PC-9 (cell line): Measurements from ENCODE around the gene ADAMTSL2. TPM values are rescaled to one million over a fixed set of nuclear protein-coding genes. Genes with fewer than 3 reads are reported as not detected.

Source experiments
- BruUV-seq: library from RNA; stranded (reverse); fragments of 400-500 nt; replicated peaks from 2 replicates; lab custom pipeline; 2021; lab: Mats Ljungman, UMichigan
- CTCF ChIA-PET: fragments of 300-600 bp; sonication (Branson Sonifier 250); formaldehyde crosslinking; loops from one replicate; lab custom pipeline; 2022; ENCODE audit warnings: antibody characterized with exemption; lab: Charles Lee
- POLR2A ChIA-PET: fragments of 300-600 bp; sonication (Branson Sonifier 250); formaldehyde crosslinking; loops from one replicate; lab custom pipeline; 2022; ENCODE audit warnings: antibody characterized with exemption; ENCODE audit not compliant: unreplicated experiment; lab: Charles Lee
- DNase-seq, 2 experiments: peaks; one replicate each; pipeline versions ENCODE4 v3.0.0 to v3.0.0-alpha.2; 2015 to 2022; ENCODE audit warnings: mixed read lengths in 1 of 2
- H2AFZ ChIP-seq: fragments of 200-600 bp; sonication (generic); 2 replicates; pipeline ENCODE4 v1.8.1; 2017; ENCODE audit warnings: antibody characterized with exemption
- H3F3A ChIP-seq: fragments of 200-600 bp; sonication (generic); 2 replicates; pipeline ENCODE4 v1.8.1; 2017; ENCODE audit warnings: antibody characterized with exemption, mild to moderate bottlenecking, low read depth; ENCODE audit not compliant: insufficient read depth
- H3K27ac ChIP-seq: fragments of 200-600 bp; sonication (generic); 2 replicates; pipeline ENCODE4 v1.6.1; 2016; ENCODE audit warnings: mixed run types
- H3K27me3 ChIP-seq: fragments of 200-600 bp; sonication (generic); 2 replicates; pipeline ENCODE4 v1.6.1; 2016; ENCODE audit warnings: low read depth, mixed run types; ENCODE audit not compliant: insufficient read depth
- H3K36me3 ChIP-seq: fragments of 200-600 bp; sonication (generic); 2 replicates; pipeline ENCODE4 v1.6.1; 2016; ENCODE audit warnings: low read depth, mixed run types
- H3K4me1 ChIP-seq: fragments of 200-600 bp; sonication (generic); replicated peaks from 2 replicates; pipeline ENCODE4 v1.6.1; 2016; ENCODE audit warnings: mixed run types; ENCODE audit not compliant: insufficient read depth
- H3K4me2 ChIP-seq: fragments of 200-600 bp; sonication (generic); 2 replicates; pipeline ENCODE4 v1.6.1; 2017; ENCODE audit warnings: mixed run types
- H3K4me3 ChIP-seq: fragments of 200-600 bp; sonication (generic); 2 replicates; pipeline ENCODE4 v1.6.1; 2016; ENCODE audit warnings: mixed run types
- H3K79me2 ChIP-seq: fragments of 200-600 bp; sonication (generic); 2 replicates; pipeline ENCODE4 v1.6.1; 2017; ENCODE audit warnings: low read depth, mixed run types
- H3K9me2 ChIP-seq: fragments of 200-600 bp; sonication (generic); 2 replicates; pipeline ENCODE4 v1.8.1; 2017; ENCODE audit warnings: mild to moderate bottlenecking; ENCODE audit not compliant: insufficient read depth
- H3K9me3 ChIP-seq: fragments of 200-600 bp; sonication (generic); 2 replicates; pipeline ENCODE4 v1.8.1; 2016; ENCODE audit warnings: low read depth; ENCODE audit not compliant: insufficient read depth
- H4K20me1 ChIP-seq: fragments of 200-600 bp; sonication (generic); 2 replicates; pipeline ENCODE4 v1.8.1; 2017; ENCODE audit not compliant: insufficient read depth
- EZH2 ChIP-seq: fragments of 200-600 bp; sonication (generic); IDR thresholded peaks from 2 replicates; pipeline ENCODE4 v1.8.0; 2017; ENCODE audit warnings: antibody characterized with exemption, low read depth
- intact Hi-C: fragments of 100-400 bp; cut with micrococcal nuclease; formaldehyde crosslinking; loops from one replicate; pipeline ENCODE4 v1.10.0; 2022; ENCODE audit not compliant: unreplicated experiment
- total RNA-seq: library from RNA; stranded (reverse); gene quantifications from 2 replicates; pipeline ENCODE4 v1.2.3, GENCODE V29; 2021
- TF ChIP-seq, protein P1 (sequence below): fragments of 200-600 bp; sonication (generic); conservative IDR thresholded peaks from 2 replicates; pipeline ENCODE4 v1.6.1; 2017; ENCODE audit warnings: mixed run types, antibody characterized with exemption, mild to moderate bottlenecking, moderate library complexity

ADAMTSL2 gene
- total RNA-seq, 1 experiment from 2014 or later: 0.39 TPM

DNA sequence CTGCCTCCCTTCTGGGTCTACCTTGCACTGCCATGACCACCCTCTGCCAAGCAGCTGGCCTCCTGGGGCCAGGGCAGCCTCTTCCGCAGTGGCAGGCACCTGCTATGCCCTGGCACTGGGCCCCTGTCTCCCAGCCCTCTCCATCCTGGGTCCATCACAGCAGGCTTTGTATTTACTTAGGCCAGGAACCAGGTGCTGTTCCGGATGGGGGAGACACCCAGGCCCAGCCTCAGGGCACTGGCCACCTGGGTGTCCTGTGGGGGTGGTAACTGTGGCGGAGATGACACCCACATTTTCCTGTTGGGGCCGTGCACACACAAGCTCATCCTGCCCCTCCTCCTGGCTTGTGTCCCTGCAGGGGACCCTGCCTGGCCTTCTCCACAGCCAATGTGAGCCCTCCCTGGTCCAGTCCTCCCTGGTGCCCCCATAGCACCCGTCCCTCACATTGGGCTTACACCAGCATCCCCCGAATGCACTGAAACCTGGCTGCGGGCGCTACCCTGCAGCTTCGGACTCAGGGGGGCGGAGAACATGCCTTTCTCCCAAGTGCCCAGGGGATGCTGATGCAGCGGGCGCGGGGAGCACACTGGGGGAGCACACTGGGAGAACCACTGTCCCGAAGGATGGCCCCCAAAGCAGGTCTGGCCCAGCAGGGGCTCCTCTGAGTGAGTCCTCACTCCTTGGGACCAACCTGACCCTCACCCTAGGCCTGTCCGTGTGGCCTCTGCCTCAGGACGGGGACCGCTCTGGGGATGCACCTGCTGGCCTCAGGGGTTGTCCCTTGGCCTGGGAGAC lies 56.8 kb downstream of the ADAMTSL2 start:
- Histone ChIP-seq H4K20me1 (no peaks in the 10 kb centered on the region), H3K4me2 (no peak overlapping the region), H3K9me2 (no peaks in the 10 kb centered on the region), H3K79me2 (no peaks in the 10 kb centered on the region), H3F3A (no peaks in the 10 kb centered on the region), H3K4me3 (no peak overlapping the region), H3K9me3 (no peaks in the 10 kb centered on the region), H3K4me1 (no peaks in the 10 kb centered on the region), H3K27ac (no peak overlapping the region), H3K36me3 (no peaks in the 10 kb centered on the region), H3K27me3 (peaks cover 65% of the 10 kb centered on the region), H2AFZ (no peak overlapping the region)
- no peak for DNase-seq
- intact Hi-C loops: no loop called here
- ChIA-PET CTCF (no interaction called here), POLR2A (interaction anchor here (0.6 kb wide), 1 partner anchor 85 kb away, joined by 5 read pairs; no protein-coding TSS in a partner anchor)
- BruUV-seq: no TSS peak
- TF ChIP-seq, protein P1, sequence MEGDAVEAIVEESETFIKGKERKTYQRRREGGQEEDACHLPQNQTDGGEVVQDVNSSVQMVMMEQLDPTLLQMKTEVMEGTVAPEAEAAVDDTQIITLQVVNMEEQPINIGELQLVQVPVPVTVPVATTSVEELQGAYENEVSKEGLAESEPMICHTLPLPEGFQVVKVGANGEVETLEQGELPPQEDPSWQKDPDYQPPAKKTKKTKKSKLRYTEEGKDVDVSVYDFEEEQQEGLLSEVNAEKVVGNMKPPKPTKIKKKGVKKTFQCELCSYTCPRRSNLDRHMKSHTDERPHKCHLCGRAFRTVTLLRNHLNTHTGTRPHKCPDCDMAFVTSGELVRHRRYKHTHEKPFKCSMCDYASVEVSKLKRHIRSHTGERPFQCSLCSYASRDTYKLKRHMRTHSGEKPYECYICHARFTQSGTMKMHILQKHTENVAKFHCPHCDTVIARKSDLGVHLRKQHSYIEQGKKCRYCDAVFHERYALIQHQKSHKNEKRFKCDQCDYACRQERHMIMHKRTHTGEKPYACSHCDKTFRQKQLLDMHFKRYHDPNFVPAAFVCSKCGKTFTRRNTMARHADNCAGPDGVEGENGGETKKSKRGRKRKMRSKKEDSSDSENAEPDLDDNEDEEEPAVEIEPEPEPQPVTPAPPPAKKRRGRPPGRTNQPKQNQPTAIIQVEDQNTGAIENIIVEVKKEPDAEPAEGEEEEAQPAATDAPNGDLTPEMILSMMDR: no peak
- TF ChIP-seq EZH2: no peak

DNA sequence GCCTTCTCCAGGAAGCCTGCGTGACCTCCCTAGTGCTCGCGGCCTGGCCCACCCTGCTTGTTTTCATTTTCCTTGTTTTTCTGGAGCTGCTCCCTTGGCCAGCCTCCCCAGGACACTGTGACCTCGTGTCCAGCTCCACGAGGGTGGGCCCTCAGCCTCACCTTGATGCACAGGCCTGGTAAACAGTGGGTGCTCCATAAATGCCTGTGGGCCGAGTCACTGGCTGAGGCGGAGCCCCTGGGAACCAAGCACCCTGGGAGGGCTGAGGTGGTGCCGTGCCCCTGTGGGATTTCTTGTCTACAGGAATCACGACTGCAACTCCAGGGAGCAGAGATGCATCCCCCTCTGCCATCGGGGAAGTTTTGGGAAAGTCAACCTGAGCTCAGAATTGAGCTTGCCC lies 57.5 kb downstream of the ADAMTSL2 start:
- Histone ChIP-seq H3K27me3 (peaks cover 65% of the 10 kb centered on the region), H3K27ac (no peak overlapping the region), H3K4me2 (no peak overlapping the region), H3K36me3 (no peaks in the 10 kb centered on the region), H3K79me2 (no peaks in the 10 kb centered on the region), H3K4me3 (no peak overlapping the region), H4K20me1 (no peaks in the 10 kb centered on the region), H3K9me2 (no peaks in the 10 kb centered on the region), H3K9me3 (peaks cover 3% of the 10 kb centered on the region; the same call in 1 of the 2 replicates), H2AFZ (no peak overlapping the region), H3K4me1 (no peaks in the 10 kb centered on the region), H3F3A (no peaks in the 10 kb centered on the region)
- DNase-seq: peak in 1 of 2 experiments; percentile 40
- ChIA-PET CTCF (interaction anchor here (0.7 kb wide), 1 partner anchor 605 kb away, joined by 3 read pairs; no protein-coding TSS in a partner anchor), POLR2A (interaction anchor here (0.6 to 0.7 kb wide), 2 partner anchors 13 to 85 kb away, joined by 4 to 5 read pairs; no protein-coding TSS in a partner anchor)
- no peak for TF ChIP-seq EZH2
- TF ChIP-seq, protein P1: no peak
- BruUV-seq: no TSS peak
- intact Hi-C loops: no loop called here

DNA sequence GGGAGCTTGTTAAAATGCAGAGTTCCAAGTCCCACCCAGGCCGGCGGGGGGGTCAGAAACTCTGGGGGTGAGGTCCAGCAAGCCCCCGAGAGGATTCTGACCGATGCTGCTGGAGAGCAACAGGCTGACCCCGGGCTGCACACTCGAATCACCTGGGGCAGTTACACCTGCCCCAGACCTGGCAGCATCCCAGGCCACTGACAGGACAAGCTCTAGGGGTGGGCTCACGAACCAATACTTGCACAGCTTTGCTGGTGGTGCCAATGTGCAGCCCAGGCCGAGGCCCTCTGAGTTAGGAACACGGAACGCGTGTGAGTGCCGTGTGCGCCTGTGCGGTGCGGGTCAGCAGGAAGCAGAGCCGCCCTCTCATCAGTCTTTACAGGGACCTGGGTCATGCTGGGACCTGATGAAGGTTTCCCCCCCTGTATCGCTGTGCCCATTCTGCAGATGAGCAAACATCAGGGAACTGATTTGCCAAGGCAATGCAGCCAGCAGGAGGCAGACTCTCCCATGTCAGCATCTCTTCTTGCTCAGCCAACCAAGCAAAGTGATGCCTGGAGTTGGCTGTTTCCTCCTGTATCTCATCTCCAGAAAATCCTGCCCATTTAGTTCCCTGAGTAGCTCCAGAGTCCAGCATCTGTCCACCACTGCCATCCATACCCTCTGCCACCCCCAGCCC lies 58.4 kb downstream of the ADAMTSL2 start:
- POLR2A ChIA-PET: no interaction called here
- BruUV-seq: no TSS peak
- H3K9me2 ChIP-seq: no peaks in the 10 kb centered on the region
- no peaks in the 10 kb centered on the region for H3K4me1 ChIP-seq
- peaks cover 6% of the 10 kb centered on the region; the same call in 1 of the 2 replicates for H3K9me3 ChIP-seq
- no peak overlapping the region for H3K4me2 ChIP-seq
- no peak overlapping the region for H2AFZ ChIP-seq
- no peak overlapping the region for H3K27ac ChIP-seq
- intact Hi-C loops: no loop called here
- H3K4me3 ChIP-seq: no peak overlapping the region
- CTCF ChIA-PET: interaction anchor here (0.6 kb wide), 1 partner anchor 9 kb away, joined by 6 read pairs; no protein-coding TSS in a partner anchor
- no peaks in the 10 kb centered on the region for H4K20me1 ChIP-seq
- H3K27me3 ChIP-seq: peaks cover 68% of the 10 kb centered on the region
- H3K79me2 ChIP-seq: no peaks in the 10 kb centered on the region
- no peak for DNase-seq
- no peaks in the 10 kb centered on the region for H3F3A ChIP-seq
- no peak for TF ChIP-seq EZH2
- TF ChIP-seq, protein P1: no peak
- H3K36me3 ChIP-seq: no peaks in the 10 kb centered on the region
